PC-9 (cell line): ENCODE data around the gene ETNK2. TPM values are rescaled to one million over a fixed set of nuclear protein-coding genes. Genes with fewer than 3 reads are reported as not detected.
A peak's percentile ranks its signal among the peaks of the same experiment; 100 is the strongest.

Source experiments
- BruUV-seq: library from RNA; stranded (reverse); fragments of 400-500 nt; replicated peaks from 2 replicates; lab custom pipeline; 2021; lab: Mats Ljungman, UMichigan
- CTCF ChIA-PET: fragments of 300-600 bp; sonication (Branson Sonifier 250); formaldehyde crosslinking; loops from one replicate; lab custom pipeline; 2022; ENCODE audit warnings: antibody characterized with exemption; lab: Charles Lee
- POLR2A ChIA-PET: fragments of 300-600 bp; sonication (Branson Sonifier 250); formaldehyde crosslinking; loops from one replicate; lab custom pipeline; 2022; ENCODE audit warnings: antibody characterized with exemption; ENCODE audit not compliant: unreplicated experiment; lab: Charles Lee
- DNase-seq, 2 experiments: peaks; one replicate each; pipeline versions ENCODE4 v3.0.0 to v3.0.0-alpha.2; 2015 to 2022; ENCODE audit warnings: mixed read lengths in 1 of 2
- H2AFZ ChIP-seq: fragments of 200-600 bp; sonication (generic); 2 replicates; pipeline ENCODE4 v1.8.1; 2017; ENCODE audit warnings: antibody characterized with exemption
- H3F3A ChIP-seq: fragments of 200-600 bp; sonication (generic); 2 replicates; pipeline ENCODE4 v1.8.1; 2017; ENCODE audit warnings: antibody characterized with exemption, mild to moderate bottlenecking, low read depth; ENCODE audit not compliant: insufficient read depth
- H3K27ac ChIP-seq: fragments of 200-600 bp; sonication (generic); 2 replicates; pipeline ENCODE4 v1.6.1; 2016; ENCODE audit warnings: mixed run types
- H3K27me3 ChIP-seq: fragments of 200-600 bp; sonication (generic); 2 replicates; pipeline ENCODE4 v1.6.1; 2016; ENCODE audit warnings: low read depth, mixed run types; ENCODE audit not compliant: insufficient read depth
- H3K36me3 ChIP-seq: fragments of 200-600 bp; sonication (generic); 2 replicates; pipeline ENCODE4 v1.6.1; 2016; ENCODE audit warnings: low read depth, mixed run types
- H3K4me1 ChIP-seq: fragments of 200-600 bp; sonication (generic); replicated peaks from 2 replicates; pipeline ENCODE4 v1.6.1; 2016; ENCODE audit warnings: mixed run types; ENCODE audit not compliant: insufficient read depth
- H3K4me2 ChIP-seq: fragments of 200-600 bp; sonication (generic); 2 replicates; pipeline ENCODE4 v1.6.1; 2017; ENCODE audit warnings: mixed run types
- H3K4me3 ChIP-seq: fragments of 200-600 bp; sonication (generic); 2 replicates; pipeline ENCODE4 v1.6.1; 2016; ENCODE audit warnings: mixed run types
- H3K79me2 ChIP-seq: fragments of 200-600 bp; sonication (generic); 2 replicates; pipeline ENCODE4 v1.6.1; 2017; ENCODE audit warnings: low read depth, mixed run types
- H3K9me2 ChIP-seq: fragments of 200-600 bp; sonication (generic); 2 replicates; pipeline ENCODE4 v1.8.1; 2017; ENCODE audit warnings: mild to moderate bottlenecking; ENCODE audit not compliant: insufficient read depth
- H3K9me3 ChIP-seq: fragments of 200-600 bp; sonication (generic); 2 replicates; pipeline ENCODE4 v1.8.1; 2016; ENCODE audit warnings: low read depth; ENCODE audit not compliant: insufficient read depth
- H4K20me1 ChIP-seq: fragments of 200-600 bp; sonication (generic); 2 replicates; pipeline ENCODE4 v1.8.1; 2017; ENCODE audit not compliant: insufficient read depth
- EZH2 ChIP-seq: fragments of 200-600 bp; sonication (generic); IDR thresholded peaks from 2 replicates; pipeline ENCODE4 v1.8.0; 2017; ENCODE audit warnings: antibody characterized with exemption, low read depth
- intact Hi-C: fragments of 100-400 bp; cut with micrococcal nuclease; formaldehyde crosslinking; loops from one replicate; pipeline ENCODE4 v1.10.0; 2022; ENCODE audit not compliant: unreplicated experiment
- total RNA-seq: library from RNA; stranded (reverse); gene quantifications from 2 replicates; pipeline ENCODE4 v1.2.3, GENCODE V29; 2021
- TF ChIP-seq, protein P1 (sequence below): fragments of 200-600 bp; sonication (generic); conservative IDR thresholded peaks from 2 replicates; pipeline ENCODE4 v1.6.1; 2017; ENCODE audit warnings: mixed run types, antibody characterized with exemption, mild to moderate bottlenecking, moderate library complexity

The ETNK2 gene
- total RNA-seq, 1 experiment from 2014 or later, result 16.3 TPM

DNA sequence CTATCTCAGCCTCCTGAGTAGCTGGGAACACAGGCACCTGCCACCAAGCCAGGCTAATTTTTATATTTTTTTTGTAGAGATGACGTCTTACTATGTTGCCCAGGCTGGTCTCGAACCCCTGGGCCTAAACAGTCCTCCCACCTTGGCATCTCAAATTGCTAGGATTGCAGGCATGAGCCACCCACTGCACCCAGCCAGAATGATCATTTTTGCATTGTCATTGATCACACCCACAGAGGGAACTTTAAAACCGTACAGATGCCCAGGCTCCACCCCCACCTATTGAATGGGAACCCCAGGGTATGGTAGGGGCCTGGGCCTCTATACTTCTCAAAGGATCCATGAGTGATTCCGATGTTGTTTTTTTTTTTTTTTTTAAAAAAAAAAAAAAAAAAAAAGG, 36.7 kb downstream of the ETNK2 start:
- CTCF ChIA-PET, result interaction anchor here (0.7 kb wide), 1 partner anchor 24 kb away, joined by 16 read pairs; no protein-coding TSS in a partner anchor
- H3K4me3 ChIP-seq, result no peak overlapping the region
- H3K4me2 ChIP-seq, result no peak overlapping the region
- H3K27me3 ChIP-seq, result no peaks in the 10 kb centered on the region
- no peak overlapping the region for H2AFZ ChIP-seq
- DNase-seq, result no peak
- no peaks in the 10 kb centered on the region for H3K9me2 ChIP-seq
- 0 out of 2 replicates have a peak overlapping the region, but pooled peaks have one; percentile 31 for H3K27ac ChIP-seq
- peaks cover 64% of the 10 kb centered on the region for H3K79me2 ChIP-seq
- peaks cover 42% of the 10 kb centered on the region for H3K4me1 ChIP-seq
- TF ChIP-seq, protein P1, sequence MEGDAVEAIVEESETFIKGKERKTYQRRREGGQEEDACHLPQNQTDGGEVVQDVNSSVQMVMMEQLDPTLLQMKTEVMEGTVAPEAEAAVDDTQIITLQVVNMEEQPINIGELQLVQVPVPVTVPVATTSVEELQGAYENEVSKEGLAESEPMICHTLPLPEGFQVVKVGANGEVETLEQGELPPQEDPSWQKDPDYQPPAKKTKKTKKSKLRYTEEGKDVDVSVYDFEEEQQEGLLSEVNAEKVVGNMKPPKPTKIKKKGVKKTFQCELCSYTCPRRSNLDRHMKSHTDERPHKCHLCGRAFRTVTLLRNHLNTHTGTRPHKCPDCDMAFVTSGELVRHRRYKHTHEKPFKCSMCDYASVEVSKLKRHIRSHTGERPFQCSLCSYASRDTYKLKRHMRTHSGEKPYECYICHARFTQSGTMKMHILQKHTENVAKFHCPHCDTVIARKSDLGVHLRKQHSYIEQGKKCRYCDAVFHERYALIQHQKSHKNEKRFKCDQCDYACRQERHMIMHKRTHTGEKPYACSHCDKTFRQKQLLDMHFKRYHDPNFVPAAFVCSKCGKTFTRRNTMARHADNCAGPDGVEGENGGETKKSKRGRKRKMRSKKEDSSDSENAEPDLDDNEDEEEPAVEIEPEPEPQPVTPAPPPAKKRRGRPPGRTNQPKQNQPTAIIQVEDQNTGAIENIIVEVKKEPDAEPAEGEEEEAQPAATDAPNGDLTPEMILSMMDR, result no peak
- TF ChIP-seq EZH2, result no peak
- peaks cover 16% of the 10 kb centered on the region for H4K20me1 ChIP-seq
- intact Hi-C loops, result no loop called here
- POLR2A ChIA-PET, result no interaction called here
- peaks cover 17% of the 10 kb centered on the region; the same call in 1 of the 2 replicates for H3F3A ChIP-seq
- H3K9me3 ChIP-seq, result no peaks in the 10 kb centered on the region
- H3K36me3 ChIP-seq, result peaks cover 22% of the 10 kb centered on the region
- no TSS peak for BruUV-seq

- H3K4me3 ChIP-seq, result no peak overlapping the region
- POLR2A ChIA-PET, result no interaction called here
- H3K27me3 ChIP-seq, result no peaks in the 10 kb centered on the region
- peaks cover 18% of the 10 kb centered on the region for H3K36me3 ChIP-seq
- H3K9me2 ChIP-seq, result no peaks in the 10 kb centered on the region
- no peaks in the 10 kb centered on the region for H3K9me3 ChIP-seq
- CTCF ChIA-PET, result no interaction called here
- H3K79me2 ChIP-seq, result peaks cover 69% of the 10 kb centered on the region
- 0 out of 2 replicates have a peak overlapping the region, but pooled peaks have one; percentile 31 for H3K27ac ChIP-seq
- H3K4me1 ChIP-seq, result peaks cover 47% of the 10 kb centered on the region
- intact Hi-C loops, result no loop called here
- H2AFZ ChIP-seq, result no peak overlapping the region
- peaks cover 16% of the 10 kb centered on the region for H4K20me1 ChIP-seq
- no peak for TF ChIP-seq EZH2
- TF ChIP-seq, protein P1, result no peak
- DNase-seq, result no peak
- no TSS peak for BruUV-seq
- peaks cover 17% of the 10 kb centered on the region; the same call in 1 of the 2 replicates for H3F3A ChIP-seq
- H3K4me2 ChIP-seq, result no peak overlapping the region
These were observed 37.2 kb downstream of the ETNK2 start for GRCh38 chr1:204114606-204115005.

- Histone ChIP-seq H3K27ac (peak overlapping the region; percentile 31; the same call in 1 of the 2 replicates), H3K4me1 (peaks cover 53% of the 10 kb centered on the region), H3K27me3 (no peaks in the 10 kb centered on the region), H3K4me2 (no peak overlapping the region), H3F3A (peaks cover 17% of the 10 kb centered on the region; the same call in 1 of the 2 replicates), H2AFZ (no peak overlapping the region), H3K9me3 (no peaks in the 10 kb centered on the region), H3K4me3 (no peak overlapping the region), H3K9me2 (no peaks in the 10 kb centered on the region), H3K79me2 (peaks cover 76% of the 10 kb centered on the region), H4K20me1 (peaks cover 16% of the 10 kb centered on the region), H3K36me3 (peaks cover 17% of the 10 kb centered on the region)
- no TSS peak for BruUV-seq
- no peak for DNase-seq
- POLR2A ChIA-PET, result no interaction called here
- intact Hi-C loops, result no loop called here
- CTCF ChIA-PET, result no interaction called here
- TF ChIP-seq, protein P1, result no peak
- no peak for TF ChIP-seq EZH2
These were observed 37.9 kb downstream of the ETNK2 start for GRCh38 chr1:204113896-204114295.
